ENCODE measurements around the gene CHRND. TPM values are rescaled to one million over a fixed set of nuclear protein-coding genes. Genes with fewer than 3 reads are reported as not detected.
A peak's percentile ranks its signal among the peaks of the same experiment; 100 is the strongest.

CHRND gene
- total and polyA plus RNA-seq, 11 donors: not detected

GRCh38 chr2:232533944-232534710 is 8.2 kb downstream of the CHRND start:
- no peak overlapping the region for H3K27ac ChIP-seq
- peaks cover 0 to 9% (median 0%) of the 10 kb centered on the region in 12 donors for H3K4me1 ChIP-seq
- H3K9me3 ChIP-seq: peaks cover 0 to 7% (median 0%) of the 10 kb centered on the region in 12 donors
- H3K36me3 ChIP-seq: no peaks in the 10 kb centered on the region
- DNase-seq (peak in 1 of 5 donors; percentile 56), ATAC-seq (no peak)
- peaks cover 0 to 8% (median 0%) of the 10 kb centered on the region in 9 donors for H3K27me3 ChIP-seq
- WGBS, 4 donors: 48 to 71% (median 64%) methylated on average over 10 to 13 of the region's 13 CpGs
- H3K4me3 ChIP-seq: no peak overlapping the region
- TF ChIP-seq POLR2A (IDR thresholded peaks at IDR 0.05) (no peak), CTCF (IDR thresholded peaks at IDR 0.05) (no peak)
- intact Hi-C loops (cut with DNase I): no loop called here

- peaks cover 0 to 9% (median 0%) of the 10 kb centered on the region in 12 donors for H3K4me1 ChIP-seq
- H3K27ac ChIP-seq: no peak overlapping the region
- intact Hi-C loops (cut with DNase I): no loop called here
- WGBS, 4 donors: 81 to 86% (median 84%) methylated on average over 12 to 14 of the region's 14 CpGs
- H3K27me3 ChIP-seq: peaks cover 0 to 11% (median 0%) of the 10 kb centered on the region in 9 donors
- DNase-seq (peak in 1 of 5 donors; percentile 63), ATAC-seq (no peak)
- no peaks in the 10 kb centered on the region for H3K36me3 ChIP-seq
- TF ChIP-seq CTCF (IDR thresholded peaks at IDR 0.05) (no peak), POLR2A (IDR thresholded peaks at IDR 0.05) (no peak)
- peaks cover 0 to 7% (median 0%) of the 10 kb centered on the region in 12 donors for H3K9me3 ChIP-seq
- H3K4me3 ChIP-seq: no peak overlapping the region
Observed at GRCh38 chr2:232534940-232535651, 9.1 kb downstream of the CHRND start.

GRCh38 chr2:232535761-232536530 is 10.0 kb downstream of the CHRND start:
- H3K9me3 ChIP-seq: peaks cover 0 to 7% (median 0%) of the 10 kb centered on the region in 12 donors
- no peak overlapping the region for H3K27ac ChIP-seq
- 86 to 93% (median 91%) methylated on average over 5 of the region's 5 CpGs for WGBS, 4 donors
- TF ChIP-seq POLR2A (IDR thresholded peaks at IDR 0.05) (no peak), CTCF (IDR thresholded peaks at IDR 0.05) (no peak)
- intact Hi-C loops (cut with DNase I): no loop called here
- H3K4me1 ChIP-seq: peaks cover 0 to 9% (median 0%) of the 10 kb centered on the region in 12 donors
- peaks cover 0 to 11% (median 0%) of the 10 kb centered on the region in 9 donors for H3K27me3 ChIP-seq
- DNase-seq: no peak
- no peak for ATAC-seq
- no peaks in the 10 kb centered on the region for H3K36me3 ChIP-seq
- no peak overlapping the region for H3K4me3 ChIP-seq

Data from heart left ventricle (tissue), 16 donors.